HG02970 (cell line): Measurements from ENCODE around the gene OR51B5.
"Not testable (repeated sequence)": the region's sequence is repeated elsewhere in the genome, so short reads cannot be mapped to it uniquely, and the experiment has no call there.

Experiments
- ATAC-seq: cut with Tn5 transposase; IDR thresholded peaks from one replicate; pipeline ENCODE4 v1.9.1; 2021; ENCODE audit warnings: mild to moderate bottlenecking, moderate library complexity, moderate number of reproducible peaks; ENCODE audit not compliant: unreplicated experiment, low FRiP score

Gene OR51B5

DNA sequence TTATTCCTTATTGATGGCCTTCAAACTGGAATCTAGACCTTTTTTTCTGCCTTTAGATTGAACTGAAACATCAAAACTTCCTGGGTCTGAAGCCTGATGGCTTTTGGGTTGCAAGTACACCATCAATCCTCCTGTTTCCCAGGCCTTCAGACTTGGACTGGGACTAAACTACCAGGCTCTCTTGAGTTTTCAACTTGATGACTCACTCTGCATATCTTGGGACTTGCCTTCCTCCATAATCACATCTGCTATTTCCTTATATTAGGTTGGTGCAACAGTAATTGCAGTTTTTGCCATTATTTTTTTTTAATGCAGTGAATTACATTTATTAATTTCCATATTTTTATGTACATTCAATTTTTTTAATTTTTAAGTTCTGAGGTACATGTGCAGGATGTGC, 7.0 kb downstream of the OR51B5 start:
- ATAC-seq: no peak

DNA sequence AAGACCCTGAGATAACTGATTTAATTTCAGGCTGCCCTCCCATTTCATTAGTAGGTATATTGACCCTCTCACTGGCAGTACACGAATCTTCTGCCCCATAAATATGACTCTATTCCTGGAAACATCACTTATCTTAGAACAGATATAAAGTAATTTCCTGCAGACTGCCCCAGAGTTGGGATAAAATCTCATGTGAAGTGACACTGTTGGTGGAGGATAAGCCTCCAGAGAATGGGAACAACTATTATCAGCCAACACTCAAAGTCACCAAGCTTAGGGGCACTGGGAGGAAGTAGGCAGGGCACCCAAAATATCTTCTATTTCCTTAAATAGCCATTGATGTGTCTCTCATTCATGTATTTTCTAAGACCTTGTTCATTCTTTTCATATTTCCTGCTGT, 8.2 kb downstream of the OR51B5 start:
- no peak for ATAC-seq

DNA sequence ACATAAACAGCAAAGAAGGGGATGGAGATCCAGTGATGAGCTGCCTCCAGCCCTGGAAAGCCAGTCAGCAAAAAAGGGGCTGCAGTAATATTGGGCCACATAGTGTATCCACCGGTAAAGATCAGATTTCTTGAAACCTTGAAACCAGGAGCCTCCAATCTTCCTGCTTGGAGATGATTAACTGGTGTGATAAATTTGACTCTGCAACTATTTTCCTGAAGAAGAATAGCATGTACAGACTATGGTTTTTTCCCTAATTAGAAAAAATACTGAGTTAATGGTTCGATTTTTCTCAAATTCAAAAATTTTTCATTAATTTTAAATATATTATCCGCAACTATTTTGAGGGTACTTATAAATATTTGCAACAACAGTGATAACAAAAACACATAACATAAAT, 19.1 kb downstream of the OR51B5 start, which contains the start of gene OR51B2:
Gene OR51B2 (minus strand): TSS at position 101 of the 400 bp plus-strand sequence. CDS start 0 bp downstream, at position 101.
- no peak for ATAC-seq

DNA sequence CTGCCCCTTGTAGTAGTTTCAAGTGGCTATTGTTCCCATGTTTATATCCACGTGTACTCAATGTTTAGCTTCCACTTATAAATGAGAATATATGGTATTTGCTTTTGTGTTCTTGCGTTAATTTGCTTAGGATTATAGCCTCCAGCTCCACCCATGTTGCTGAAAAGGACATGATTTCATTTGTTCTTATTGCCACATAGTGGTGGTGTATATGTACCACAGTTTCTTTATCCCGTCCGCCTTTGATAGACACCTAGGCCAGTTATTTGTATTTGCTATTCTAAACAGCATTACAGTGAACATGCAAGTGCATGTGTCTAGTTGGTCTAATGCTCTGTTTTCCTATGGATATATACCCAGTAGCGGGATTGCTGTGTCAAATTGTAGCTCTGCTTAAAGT, 26.0 kb downstream of the OR51B5 start:
- no peak for ATAC-seq

DNA sequence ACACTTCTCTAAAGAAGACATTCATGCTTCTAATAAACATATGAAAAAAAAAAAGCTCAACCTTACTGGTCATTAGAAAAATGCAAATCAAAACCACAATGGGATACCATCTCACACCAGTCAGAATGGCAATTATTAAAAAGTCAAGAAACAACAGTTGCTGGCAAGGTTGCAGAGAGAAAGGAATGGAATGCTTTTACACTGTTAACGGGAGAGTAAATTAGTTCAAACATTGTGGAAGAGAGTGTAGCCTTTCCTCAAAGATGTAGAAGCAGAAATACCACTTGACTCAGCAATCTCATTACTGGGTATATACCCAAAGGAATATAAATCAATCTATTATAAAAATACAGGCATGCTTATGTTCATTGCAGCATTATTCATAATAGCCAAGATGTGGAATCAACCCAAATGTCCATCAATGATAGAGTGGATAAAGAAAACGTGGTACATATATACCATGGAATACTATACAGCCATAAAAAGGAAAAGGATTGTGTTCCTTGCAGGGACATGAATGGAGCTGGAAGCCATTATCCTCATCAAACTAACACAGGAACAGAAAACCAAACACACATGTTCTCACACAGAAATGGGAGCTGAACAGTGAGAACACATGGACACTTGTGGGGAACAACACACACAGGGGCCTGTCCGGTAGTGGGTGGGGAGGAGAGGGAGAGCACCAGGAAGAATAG, 29.8 kb downstream of the OR51B5 start:
- ATAC-seq: not testable (repeated sequence)

DNA sequence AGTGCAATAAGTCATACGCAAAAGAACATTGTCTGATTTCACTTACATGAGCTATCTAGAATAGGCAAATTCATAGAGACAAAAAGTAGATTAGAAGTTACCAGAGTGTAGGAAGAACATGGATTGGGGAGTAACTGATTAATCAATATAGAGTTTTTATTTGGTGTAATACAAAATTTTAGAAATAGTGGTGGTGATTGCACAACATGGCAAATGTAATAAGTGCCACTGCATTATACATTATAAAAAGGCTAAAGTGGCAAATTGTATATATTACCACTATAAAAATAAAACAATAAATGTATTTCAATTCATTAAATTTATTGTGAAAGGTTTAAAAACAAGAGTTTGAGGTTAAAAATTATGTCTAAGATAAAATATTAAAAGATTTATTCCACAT, 32.9 kb downstream of the OR51B5 start:
- no peak for ATAC-seq

DNA sequence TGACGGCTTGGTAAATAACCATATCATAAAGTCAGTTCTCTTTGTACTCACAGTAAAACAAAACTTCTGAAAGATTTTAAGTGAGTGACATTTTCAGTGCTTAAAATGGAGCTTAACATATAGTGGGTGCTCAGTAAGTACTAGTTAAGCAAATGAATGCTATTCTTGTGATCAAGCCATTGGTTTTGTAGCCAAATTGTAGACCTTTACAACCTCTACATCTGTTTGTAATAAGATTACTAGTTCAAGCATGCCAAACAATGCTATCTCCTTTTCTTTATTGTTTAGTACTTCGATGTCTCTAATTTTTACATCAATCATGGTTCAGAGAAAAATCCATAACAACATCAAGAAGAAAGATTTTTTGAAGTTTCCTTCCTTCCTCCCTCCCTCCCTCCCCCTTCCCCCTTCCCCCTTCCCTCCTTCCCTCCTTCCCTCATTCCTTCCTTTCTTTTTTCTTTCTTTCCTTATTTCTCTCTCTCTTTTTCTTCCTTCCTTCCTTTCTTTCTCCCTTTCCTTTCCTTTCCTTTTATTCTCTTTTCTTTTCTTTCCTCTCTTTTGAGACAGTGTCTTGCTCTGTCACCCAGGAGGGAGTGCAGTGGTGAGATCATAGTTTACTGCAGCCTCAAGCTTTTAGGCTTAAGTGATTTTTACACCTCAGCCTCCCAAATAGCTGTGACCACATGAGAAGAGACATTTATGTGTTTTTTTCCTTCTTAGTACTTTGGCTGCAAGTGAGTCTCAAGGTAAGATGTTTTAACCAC, 35.9 kb downstream of the OR51B5 start:
- ATAC-seq: no peak

DNA sequence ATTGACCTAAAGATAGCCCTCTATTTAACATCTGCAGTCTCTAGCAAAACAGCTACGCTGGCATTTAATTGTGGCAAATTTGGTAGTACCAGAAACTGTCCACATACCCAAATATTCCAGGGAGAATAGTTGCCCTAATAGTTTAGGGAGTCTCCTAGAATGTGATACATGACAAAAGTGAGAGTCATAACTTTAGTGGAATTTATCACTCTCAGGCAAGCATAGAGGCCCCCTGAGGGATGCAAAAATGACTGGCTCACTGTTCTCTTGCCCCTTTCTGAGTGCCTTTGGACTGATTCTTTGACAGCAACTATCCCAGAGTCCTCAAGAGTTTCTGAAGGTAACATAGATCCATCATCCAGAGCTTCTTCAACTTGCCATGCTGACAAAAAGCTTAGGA, 39.3 kb downstream of the OR51B5 start:
- ATAC-seq: no peak

DNA sequence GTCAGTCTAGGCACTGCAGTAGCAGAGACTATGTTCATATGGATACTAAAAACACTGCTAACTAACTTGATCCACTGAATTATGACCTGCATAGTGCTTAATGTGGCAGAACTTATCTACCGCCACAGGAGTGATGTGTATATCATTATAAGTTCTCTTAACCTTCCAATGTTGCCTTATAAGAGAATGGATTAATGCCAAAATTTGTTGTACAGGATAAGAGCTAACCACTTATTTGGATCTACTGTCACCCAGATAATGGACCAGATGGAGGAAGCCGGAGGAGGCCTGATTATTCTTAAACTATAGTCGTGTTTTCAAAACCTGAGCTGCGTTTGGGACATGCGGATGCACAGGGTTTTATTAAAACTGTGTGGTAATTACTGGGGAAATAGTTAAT, 39.7 kb downstream of the OR51B5 start:
- no peak for ATAC-seq

DNA sequence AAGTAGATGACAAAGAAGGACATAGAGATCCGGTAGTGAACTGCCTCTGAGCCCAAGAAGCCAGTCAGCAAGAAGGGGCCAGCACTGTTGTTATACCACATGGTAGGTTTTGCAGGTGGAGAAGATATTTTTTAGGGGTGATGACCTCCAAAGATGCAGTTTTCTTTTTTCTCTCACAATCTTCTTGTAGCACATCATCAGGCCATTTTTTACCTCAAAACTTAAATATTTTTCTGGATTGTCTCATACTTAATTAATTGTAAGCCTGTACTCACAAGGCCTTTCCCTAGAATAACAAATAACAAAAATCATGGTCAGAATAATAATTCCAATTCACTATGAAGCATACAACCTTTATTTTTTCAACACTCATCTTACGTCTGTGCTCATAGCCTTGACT, 41.5 kb downstream of the OR51B5 start, which contains the start of gene OR51B4:
Gene OR51B4 (minus strand): TSS at position 101 of the 400 bp plus-strand sequence. CDS start 0 bp downstream, at position 101.
- ATAC-seq: no peak

DNA sequence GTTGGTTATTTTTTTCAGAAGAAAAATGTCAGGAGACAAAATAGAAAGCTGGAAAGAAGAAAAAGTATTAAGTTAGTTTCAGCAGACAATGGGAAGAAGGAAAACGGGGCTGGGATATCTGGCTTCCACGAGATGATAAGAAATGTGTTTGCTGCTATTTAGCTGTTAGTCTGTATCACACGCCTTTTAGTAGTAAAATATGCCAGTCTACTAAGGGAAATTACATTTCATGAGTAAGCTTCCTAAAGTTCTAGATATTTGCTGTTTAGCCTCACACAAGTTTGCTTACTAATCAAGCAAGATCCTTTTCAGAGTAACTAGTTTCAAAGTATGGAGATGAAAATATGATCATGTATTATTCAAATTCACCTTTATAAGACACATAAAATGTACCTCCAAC, 43.1 kb downstream of the OR51B5 start:
- ATAC-seq: no peak

DNA sequence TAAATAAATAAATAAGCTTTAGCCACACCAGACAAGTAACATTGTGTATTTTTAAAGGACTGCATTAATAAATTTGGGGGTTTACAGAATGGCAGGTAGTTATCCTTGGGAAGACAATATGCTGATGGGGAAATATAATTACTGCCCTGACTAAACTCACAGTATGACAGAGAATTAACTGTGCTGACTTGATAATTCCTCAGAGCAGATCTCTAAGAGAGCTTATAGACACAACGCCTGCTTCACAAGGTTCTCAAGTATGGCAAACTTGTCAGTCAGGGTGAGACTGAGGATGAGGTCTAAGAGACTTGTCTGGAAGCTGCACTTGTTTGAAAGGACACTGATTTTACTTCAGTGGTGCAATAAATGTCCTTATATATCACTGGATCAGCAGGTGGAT, 44.9 kb downstream of the OR51B5 start:
- no peak for ATAC-seq

DNA sequence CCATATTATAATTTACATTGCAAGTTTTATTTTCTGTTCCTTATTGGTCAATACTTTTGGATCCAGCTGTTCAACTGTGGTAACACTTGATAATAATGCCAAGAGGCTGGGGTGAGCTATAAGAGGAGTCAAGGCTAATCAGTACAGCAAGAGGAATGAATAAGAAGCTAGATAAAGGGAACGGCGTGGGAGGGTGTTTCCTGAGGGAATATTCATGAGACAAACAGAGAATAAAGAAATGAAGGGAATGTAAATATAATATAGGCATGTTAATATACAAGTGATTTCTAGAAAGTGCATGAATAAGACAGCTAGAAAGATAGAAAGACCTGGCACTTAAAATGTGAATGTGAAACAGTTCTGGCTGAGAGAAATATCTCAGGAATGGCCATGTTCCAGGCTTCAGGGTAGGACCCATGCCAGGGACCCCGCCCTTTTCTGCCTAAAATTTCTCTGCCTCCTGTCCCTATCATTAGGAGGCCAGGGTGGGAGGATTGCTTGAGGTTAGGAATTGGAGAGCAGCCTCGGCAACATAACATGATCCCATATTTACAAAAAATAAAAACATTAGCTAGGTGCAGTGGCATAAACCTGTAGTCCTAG, 45.5 kb downstream of the OR51B5 start:
- ATAC-seq: no peak

DNA sequence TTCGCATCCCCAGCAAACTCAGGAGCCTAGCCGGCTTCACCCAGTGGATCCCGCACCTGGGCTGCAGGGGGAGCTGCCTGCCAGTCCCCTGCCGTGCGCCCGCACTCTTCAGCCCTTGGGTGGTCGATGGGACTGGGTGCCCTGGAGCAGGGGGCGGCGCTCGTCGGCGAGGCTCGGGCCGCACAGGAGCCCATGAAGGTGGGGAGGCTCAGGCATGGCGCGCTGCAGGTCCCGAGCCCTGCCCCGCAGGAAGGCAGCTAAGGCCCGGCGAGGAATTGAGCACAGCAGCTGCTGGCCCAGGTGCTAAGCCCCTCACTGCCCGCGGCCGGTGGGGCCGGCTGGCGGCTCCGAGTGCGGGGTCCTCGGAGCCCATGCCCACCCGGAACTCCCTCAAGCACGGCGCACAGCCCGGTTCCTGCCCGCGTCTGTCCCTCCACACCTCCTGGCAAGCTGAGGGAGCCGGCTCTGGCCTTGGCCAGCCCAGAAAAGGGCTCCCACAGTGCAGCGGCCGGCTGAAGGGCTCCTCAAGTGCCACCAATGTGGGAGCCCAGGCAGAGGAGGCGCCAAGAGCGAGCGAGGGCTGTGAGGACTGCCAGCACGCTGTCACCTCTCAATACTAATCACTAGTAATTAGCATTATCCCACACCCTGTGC, 48.9 kb downstream of the OR51B5 start:
- ATAC-seq: not testable (repeated sequence)

DNA sequence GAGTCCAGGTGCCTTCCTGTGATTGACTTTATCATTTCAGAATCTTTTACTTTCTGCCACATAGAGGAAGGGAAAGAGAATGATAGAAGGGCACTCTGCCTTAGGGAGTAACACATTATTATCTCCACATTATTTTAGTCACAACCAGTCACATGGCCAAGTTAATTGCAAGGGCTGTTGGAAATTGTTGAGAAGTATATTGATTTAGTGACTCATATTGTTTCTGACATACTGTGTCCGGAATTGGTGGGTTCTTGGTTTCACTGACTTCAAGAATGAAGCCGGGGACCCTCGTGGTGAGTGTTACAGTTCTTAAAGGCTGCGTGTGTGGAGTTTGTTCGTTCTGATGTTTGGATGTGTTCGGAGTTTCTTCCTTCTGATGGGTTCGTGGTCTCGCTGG, 50.3 kb downstream of the OR51B5 start:
- no peak for ATAC-seq
